HepG2 (cell line): ENCODE data around the gene DENND10. TPM values are rescaled to one million over a fixed set of nuclear protein-coding genes. Genes with fewer than 3 reads are reported as not detected.

Source experiments
- BRD4 ChIP-seq: sonication (generic); formaldehyde crosslinking; IDR thresholded peaks from 2 replicates; pipeline ENCODE4 v1.4.0; 2020; ENCODE audit warnings: missing genetic modification reagents
- MXD4 ChIP-seq: IDR thresholded peaks from 2 replicates; pipeline ENCODE4 v1.6.1; 2016; ENCODE audit warnings: mild to moderate bottlenecking, missing biosample characterization, missing genetic modification reagents
- NFE2L1 ChIP-seq: sonication (generic); formaldehyde crosslinking; IDR thresholded peaks from 2 replicates; pipeline ENCODE4 v1.4.0; 2020; ENCODE audit warnings: missing genetic modification reagents, mild to moderate bottlenecking, borderline replicate concordance
- PAWR ChIP-seq: sonication (generic); formaldehyde crosslinking; IDR thresholded peaks from 2 replicates; pipeline ENCODE4 v1.4.0; 2020; ENCODE audit warnings: missing genetic modification reagents, mild to moderate bottlenecking, borderline replicate concordance
- ZFP62 ChIP-seq: sonication (generic); formaldehyde crosslinking; IDR thresholded peaks from 2 replicates; pipeline ENCODE4 v1.4.0; 2020; ENCODE audit warnings: missing genetic modification reagents
- ZNF143 ChIP-seq: sonication (generic); formaldehyde crosslinking; IDR thresholded peaks from 2 replicates; pipeline ENCODE4 v1.4.0; 2020; ENCODE audit warnings: missing genetic modification reagents
- ZNF20 ChIP-seq: sonication (generic); formaldehyde crosslinking; IDR thresholded peaks from 2 replicates; pipeline ENCODE4 v1.4.0; 2020; ENCODE audit warnings: mild to moderate bottlenecking, moderate library complexity, missing genetic modification reagents
- ZNF205 ChIP-seq: IDR thresholded peaks from 2 replicates; pipeline ENCODE4 v1.6.1; 2018; ENCODE audit warnings: missing biosample characterization, missing genetic modification reagents
- ZNF33B ChIP-seq: sonication (generic); formaldehyde crosslinking; IDR thresholded peaks from 2 replicates; pipeline ENCODE4 v1.5.1; 2020; ENCODE audit warnings: mild to moderate bottlenecking, missing genetic modification reagents
- ZNF383 ChIP-seq: sonication (generic); formaldehyde crosslinking; IDR thresholded peaks from 2 replicates; pipeline ENCODE4 v1.4.0; 2020; ENCODE audit warnings: missing genetic modification reagents, mild to moderate bottlenecking, borderline replicate concordance
- ZNF549 ChIP-seq: sonication (generic); formaldehyde crosslinking; IDR thresholded peaks from 2 replicates; pipeline ENCODE4 v1.5.0; 2020; ENCODE audit warnings: missing genetic modification reagents
- ZNF589 ChIP-seq: sonication (generic); formaldehyde crosslinking; conservative IDR thresholded peaks from 2 replicates; pipeline ENCODE4 v1.8.0; 2022; ENCODE audit warnings: mild to moderate bottlenecking, moderate library complexity, missing genetic modification reagents
- ZNF776 ChIP-seq: sonication (generic); formaldehyde crosslinking; IDR thresholded peaks from 2 replicates; pipeline ENCODE4 v1.4.0; 2020; ENCODE audit warnings: mild to moderate bottlenecking, missing genetic modification reagents
- ZSCAN20 ChIP-seq: sonication (generic); formaldehyde crosslinking; IDR thresholded peaks from 2 replicates; pipeline ENCODE4 v1.4.0; 2020; ENCODE audit warnings: missing genetic modification reagents, mild to moderate bottlenecking, borderline replicate concordance
- polyA plus RNA-seq, 8 experiments: library from polyadenylated mRNA; depleted of rRNA in 3 of 8; stranded (reverse) in 7 of 8; unstranded in 1 of 8; fragments of >200 nt; fragmentation: Illumina TruSeq in 4 of 8; extraction: Trizol in 4 of 8; gene quantifications; 2 replicates each; pipeline versions ENCODE4 v1.2.1 to v1.2.3, GENCODE V29; 2011 to 2016; ENCODE audit warnings: low read depth in 4 of 8, missing spikeins in 1 of 8, mixed read lengths in 1 of 8; ENCODE audit not compliant: insufficient read depth in 1 of 8
- total RNA-seq, 5 experiments: library from RNA; depleted of rRNA; stranded (reverse); fragments of >200 nt; fragmentation: Illumina TruSeq; extraction: Trizol; gene quantifications; 2 replicates each; pipeline ENCODE4 v1.2.3, GENCODE V29; 2016; ENCODE audit warnings: low read depth in 1 of 5
- TF ChIP-seq, protein P1 (sequence below): sonication (generic); formaldehyde crosslinking; IDR thresholded peaks from 2 replicates; pipeline ENCODE4 v1.4.0; 2020; ENCODE audit warnings: mild to moderate bottlenecking, missing genetic modification reagents
- TF ChIP-seq, protein P2 (sequence below): sonication (generic); formaldehyde crosslinking; IDR thresholded peaks from 2 replicates; pipeline ENCODE4 v1.4.0; 2020; ENCODE audit warnings: missing genetic modification reagents
- TF ChIP-seq, protein P3 (sequence below): sonication (generic); formaldehyde crosslinking; IDR thresholded peaks from 2 replicates; pipeline ENCODE4 v1.4.0; 2020; ENCODE audit warnings: mild to moderate bottlenecking, missing genetic modification reagents, borderline replicate concordance

Gene DENND10
- total and polyA plus RNA-seq, 2 of the 13 experiments (the other 11 are each of a cell fraction or from before 2014, with no cell fraction given), result 43.7 to 78.8 TPM

DNA sequence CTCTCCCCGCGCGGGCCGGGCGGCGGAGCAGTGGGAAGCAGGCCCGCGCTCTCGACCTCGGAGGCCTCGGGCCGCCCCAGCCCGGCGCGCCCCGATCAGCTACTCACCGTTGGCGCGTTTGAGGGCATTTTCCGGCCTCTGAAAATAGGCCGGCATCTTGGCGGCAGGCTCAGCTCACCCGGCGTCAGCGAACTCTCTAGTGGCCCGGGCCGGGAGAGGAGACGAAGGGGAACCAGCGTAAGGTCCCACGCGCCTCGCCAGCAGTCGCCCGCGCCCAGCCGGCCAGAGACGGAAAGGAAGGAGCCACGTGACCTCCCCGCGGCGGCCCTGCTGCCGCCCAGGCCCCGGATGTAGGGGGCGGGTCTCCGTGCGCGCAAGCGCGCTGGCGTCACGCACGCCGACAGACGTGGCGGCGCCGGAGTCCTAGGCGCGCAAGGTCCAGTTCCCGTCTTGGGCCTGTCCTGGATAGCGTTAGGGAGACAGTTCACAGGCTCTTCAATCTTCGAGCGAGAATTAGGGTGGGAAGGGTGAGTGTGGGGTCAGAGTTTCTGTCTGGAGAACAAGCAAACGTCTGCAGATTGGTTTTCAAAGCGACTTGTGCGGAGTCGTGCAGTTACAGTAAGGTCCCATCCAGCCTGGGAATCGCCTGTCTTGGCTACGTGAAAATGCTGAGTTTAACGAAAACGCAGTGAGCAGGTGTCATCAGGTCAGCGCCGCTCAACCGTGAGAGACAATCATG lies 23.2 kb upstream of the DENND10 start, which contains the start of gene EIF3A (continued):
- no peak; the same call in 1 of the 2 replicates for TF ChIP-seq NFE2L1 (CRISPR knock-in tag)
- TF ChIP-seq ZNF589 (CRISPR knock-in tag), result no peak
- TF ChIP-seq, protein P1, sequence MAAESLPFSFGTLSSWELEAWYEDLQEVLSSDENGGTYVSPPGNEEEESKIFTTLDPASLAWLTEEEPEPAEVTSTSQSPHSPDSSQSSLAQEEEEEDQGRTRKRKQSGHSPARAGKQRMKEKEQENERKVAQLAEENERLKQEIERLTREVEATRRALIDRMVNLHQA (CRISPR knock-in tag), result no peak
- TF ChIP-seq ZNF33B (CRISPR knock-in tag), result peak; percentile 43
- TF ChIP-seq MXD4 (CRISPR knock-in tag), result peak; percentile 91
- TF ChIP-seq, protein P2, sequence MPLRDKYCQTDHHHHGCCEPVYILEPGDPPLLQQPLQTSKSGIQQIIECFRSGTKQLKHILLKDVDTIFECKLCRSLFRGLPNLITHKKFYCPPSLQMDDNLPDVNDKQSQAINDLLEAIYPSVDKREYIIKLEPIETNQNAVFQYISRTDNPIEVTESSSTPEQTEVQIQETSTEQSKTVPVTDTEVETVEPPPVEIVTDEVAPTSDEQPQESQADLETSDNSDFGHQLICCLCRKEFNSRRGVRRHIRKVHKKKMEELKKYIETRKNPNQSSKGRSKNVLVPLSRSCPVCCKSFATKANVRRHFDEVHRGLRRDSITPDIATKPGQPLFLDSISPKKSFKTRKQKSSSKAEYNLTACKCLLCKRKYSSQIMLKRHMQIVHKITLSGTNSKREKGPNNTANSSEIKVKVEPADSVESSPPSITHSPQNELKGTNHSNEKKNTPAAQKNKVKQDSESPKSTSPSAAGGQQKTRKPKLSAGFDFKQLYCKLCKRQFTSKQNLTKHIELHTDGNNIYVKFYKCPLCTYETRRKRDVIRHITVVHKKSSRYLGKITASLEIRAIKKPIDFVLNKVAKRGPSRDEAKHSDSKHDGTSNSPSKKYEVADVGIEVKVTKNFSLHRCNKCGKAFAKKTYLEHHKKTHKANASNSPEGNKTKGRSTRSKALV (CRISPR knock-in tag), result no peak
- no peak for TF ChIP-seq ZNF143
- TF ChIP-seq BRD4 (CRISPR knock-in tag), result no peak; the same call in 1 of the 2 replicates
- peak; percentile 63; the same call in 1 of the 2 replicates for TF ChIP-seq ZNF776 (CRISPR knock-in tag)
- 0 out of 2 replicates have a peak, but pooled peaks have one; percentile 41 for TF ChIP-seq ZNF20 (CRISPR knock-in tag)
- TF ChIP-seq ZFP62 (CRISPR knock-in tag), result no peak
- no peak for TF ChIP-seq ZSCAN20 (CRISPR knock-in tag)
- TF ChIP-seq ZNF383 (CRISPR knock-in tag), result no peak
- TF ChIP-seq, protein P3, sequence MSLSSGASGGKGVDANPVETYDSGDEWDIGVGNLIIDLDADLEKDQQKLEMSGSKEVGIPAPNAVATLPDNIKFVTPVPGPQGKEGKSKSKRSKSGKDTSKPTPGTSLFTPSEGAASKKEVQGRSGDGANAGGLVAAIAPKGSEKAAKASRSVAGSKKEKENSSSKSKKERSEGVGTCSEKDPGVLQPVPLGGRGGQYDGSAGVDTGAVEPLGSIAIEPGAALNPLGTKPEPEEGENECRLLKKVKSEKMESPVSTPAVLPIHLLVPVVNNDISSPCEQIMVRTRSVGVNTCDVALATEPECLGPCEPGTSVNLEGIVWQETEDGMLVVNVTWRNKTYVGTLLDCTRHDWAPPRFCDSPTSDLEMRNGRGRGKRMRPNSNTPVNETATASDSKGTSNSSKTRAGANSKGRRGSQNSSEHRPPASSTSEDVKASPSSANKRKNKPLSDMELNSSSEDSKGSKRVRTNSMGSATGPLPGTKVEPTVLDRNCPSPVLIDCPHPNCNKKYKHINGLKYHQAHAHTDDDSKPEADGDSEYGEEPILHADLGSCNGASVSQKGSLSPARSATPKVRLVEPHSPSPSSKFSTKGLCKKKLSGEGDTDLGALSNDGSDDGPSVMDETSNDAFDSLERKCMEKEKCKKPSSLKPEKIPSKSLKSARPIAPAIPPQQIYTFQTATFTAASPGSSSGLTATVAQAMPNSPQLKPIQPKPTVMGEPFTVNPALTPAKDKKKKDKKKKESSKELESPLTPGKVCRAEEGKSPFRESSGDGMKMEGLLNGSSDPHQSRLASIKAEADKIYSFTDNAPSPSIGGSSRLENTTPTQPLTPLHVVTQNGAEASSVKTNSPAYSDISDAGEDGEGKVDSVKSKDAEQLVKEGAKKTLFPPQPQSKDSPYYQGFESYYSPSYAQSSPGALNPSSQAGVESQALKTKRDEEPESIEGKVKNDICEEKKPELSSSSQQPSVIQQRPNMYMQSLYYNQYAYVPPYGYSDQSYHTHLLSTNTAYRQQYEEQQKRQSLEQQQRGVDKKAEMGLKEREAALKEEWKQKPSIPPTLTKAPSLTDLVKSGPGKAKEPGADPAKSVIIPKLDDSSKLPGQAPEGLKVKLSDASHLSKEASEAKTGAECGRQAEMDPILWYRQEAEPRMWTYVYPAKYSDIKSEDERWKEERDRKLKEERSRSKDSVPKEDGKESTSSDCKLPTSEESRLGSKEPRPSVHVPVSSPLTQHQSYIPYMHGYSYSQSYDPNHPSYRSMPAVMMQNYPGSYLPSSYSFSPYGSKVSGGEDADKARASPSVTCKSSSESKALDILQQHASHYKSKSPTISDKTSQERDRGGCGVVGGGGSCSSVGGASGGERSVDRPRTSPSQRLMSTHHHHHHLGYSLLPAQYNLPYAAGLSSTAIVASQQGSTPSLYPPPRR (CRISPR knock-in tag), result no peak; the same call in 1 of the 2 replicates
- no peak for TF ChIP-seq ZNF549 (CRISPR knock-in tag)
- no peak for TF ChIP-seq ZNF205 (CRISPR knock-in tag)
- TF ChIP-seq PAWR (CRISPR knock-in tag), result no peak
